ENCODE data around the gene NSF. TPM values are rescaled to one million over a fixed set of nuclear protein-coding genes. Genes with fewer than 3 reads are reported as not detected.
"Not testable (repeated sequence)": the region's sequence is repeated elsewhere in the genome, so short reads cannot be mapped to it uniquely, and the experiment has no call there.

NSF gene
- total RNA-seq, 4 donors from 2014 or later: 24.5 to 80.0 (median 44.6) TPM

DNA sequence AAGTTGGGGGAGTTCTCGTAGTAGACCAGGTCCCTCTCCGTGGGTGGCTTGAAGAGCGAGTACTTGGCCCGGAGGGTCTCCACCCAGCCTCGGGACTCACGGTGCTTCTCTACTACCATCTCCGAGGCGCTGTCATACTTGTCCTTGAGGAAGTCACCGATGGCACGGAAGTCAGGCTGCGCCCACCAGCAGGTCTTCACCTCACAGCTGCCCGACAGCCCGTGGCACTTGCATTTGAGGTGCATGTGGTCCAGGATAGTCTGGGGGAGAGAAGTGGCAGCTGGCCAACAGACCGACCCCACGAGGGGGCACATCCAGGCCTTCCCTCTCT is 178.0 kb downstream of the NSF start:
- H3K4me3 ChIP-seq: no peak overlapping the region
- no peaks in the 10 kb centered on the region for H3K36me3 ChIP-seq
- peaks cover 0 to 21% (median 13%) of the 10 kb centered on the region in 4 donors for H3K4me1 ChIP-seq
- peaks cover 0 to 6% of the 10 kb centered on the region in 2 donors for H3K27me3 ChIP-seq
- DNase-seq: peak in 1 of 3 donors; percentile 36
- no peaks in the 10 kb centered on the region for H3K9me3 ChIP-seq
- H3K27ac ChIP-seq: no peak overlapping the region
- no peak for TF ChIP-seq POLR2A (IDR thresholded peaks at IDR 0.05)
- TF ChIP-seq, protein P1, sequence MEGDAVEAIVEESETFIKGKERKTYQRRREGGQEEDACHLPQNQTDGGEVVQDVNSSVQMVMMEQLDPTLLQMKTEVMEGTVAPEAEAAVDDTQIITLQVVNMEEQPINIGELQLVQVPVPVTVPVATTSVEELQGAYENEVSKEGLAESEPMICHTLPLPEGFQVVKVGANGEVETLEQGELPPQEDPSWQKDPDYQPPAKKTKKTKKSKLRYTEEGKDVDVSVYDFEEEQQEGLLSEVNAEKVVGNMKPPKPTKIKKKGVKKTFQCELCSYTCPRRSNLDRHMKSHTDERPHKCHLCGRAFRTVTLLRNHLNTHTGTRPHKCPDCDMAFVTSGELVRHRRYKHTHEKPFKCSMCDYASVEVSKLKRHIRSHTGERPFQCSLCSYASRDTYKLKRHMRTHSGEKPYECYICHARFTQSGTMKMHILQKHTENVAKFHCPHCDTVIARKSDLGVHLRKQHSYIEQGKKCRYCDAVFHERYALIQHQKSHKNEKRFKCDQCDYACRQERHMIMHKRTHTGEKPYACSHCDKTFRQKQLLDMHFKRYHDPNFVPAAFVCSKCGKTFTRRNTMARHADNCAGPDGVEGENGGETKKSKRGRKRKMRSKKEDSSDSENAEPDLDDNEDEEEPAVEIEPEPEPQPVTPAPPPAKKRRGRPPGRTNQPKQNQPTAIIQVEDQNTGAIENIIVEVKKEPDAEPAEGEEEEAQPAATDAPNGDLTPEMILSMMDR (IDR thresholded peaks at IDR 0.05): no peak

DNA sequence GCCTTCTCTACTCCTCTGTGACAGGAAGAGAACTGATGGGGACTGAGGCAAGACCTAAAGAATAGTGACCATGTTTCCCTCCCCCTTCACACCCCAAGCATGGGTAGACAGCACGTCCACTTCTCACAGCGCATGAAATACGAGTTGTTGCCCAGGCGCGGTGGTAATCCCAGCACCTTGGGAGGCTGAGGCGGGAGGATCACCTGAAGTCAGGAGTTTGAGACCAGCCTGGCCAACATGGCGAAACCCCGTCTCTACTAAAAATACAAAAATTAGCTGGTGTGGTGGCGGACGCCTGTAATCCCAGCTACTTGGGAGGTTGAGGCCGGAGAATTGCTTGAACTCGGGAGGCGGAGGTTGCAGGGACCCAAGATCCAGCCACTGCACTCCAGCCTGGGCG is 178.4 kb downstream of the NSF start:
- peak in 1 of 3 donors; percentile 18 for DNase-seq
- not testable (repeated sequence) for H3K4me3 ChIP-seq, H3K27ac ChIP-seq, H3K9me3 ChIP-seq, H3K27me3 ChIP-seq, H3K36me3 ChIP-seq
- peaks cover 0 to 21% (median 13%) of the 10 kb centered on the region in 4 donors for H3K4me1 ChIP-seq

DNA sequence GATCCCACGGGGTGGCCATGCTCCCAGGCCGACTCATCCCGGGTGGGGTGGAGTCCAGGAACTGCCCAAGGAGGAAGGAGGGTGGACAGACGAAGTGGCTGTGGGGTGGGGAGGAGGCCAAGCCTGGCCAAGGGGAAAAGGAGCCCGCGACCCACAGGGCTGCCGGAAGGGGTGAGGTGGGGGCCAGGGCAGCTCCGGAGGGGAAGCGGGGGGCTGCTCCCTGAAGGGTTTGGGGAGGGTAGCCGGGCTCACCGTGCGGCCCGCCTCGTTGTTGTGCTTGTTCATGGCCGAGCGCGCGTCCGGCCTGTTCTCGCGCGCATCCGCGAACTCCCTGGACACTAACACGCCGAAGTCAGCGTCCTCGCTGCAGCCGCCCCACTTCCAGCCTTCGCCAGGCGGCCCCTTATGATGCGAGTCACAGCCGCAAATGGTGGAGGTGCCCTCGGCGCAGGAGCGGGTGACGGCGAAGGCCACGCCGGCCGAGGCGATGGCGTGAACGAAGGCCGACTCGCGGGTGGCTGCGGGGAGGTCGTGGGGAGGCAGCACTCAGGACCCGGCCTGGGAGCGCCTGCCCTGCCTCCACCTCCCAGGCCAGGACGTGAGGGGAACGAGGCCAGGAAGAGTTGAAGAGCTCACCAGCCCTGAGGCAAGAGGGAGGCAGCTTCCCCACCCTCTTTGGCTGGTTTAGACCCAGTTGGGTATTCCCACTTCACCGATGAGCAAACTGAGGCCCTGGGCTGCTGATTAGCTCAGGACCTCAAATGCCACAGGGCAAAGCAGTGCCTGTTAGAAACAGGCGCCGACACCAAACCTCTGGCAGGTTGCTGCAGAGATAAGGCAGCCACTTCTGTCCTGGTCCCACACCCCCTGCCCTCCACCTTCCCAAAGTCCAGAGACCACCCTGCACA is 179.3 kb downstream of the NSF start:
- H3K4me3 ChIP-seq: peak overlapping the region; percentile 5 to 39 (median 22)
- DNase-seq: peak in 2 of 3 donors; percentile 46 to 50
- TF ChIP-seq, protein P1 (IDR thresholded peaks at IDR 0.05): no peak
- no peak for TF ChIP-seq POLR2A (IDR thresholded peaks at IDR 0.05)
- H3K36me3 ChIP-seq: no peaks in the 10 kb centered on the region
- H3K27me3 ChIP-seq: peaks cover 0 to 6% of the 10 kb centered on the region in 2 donors
- no peaks in the 10 kb centered on the region for H3K9me3 ChIP-seq
- no peak overlapping the region for H3K27ac ChIP-seq
- H3K4me1 ChIP-seq: peaks cover 0 to 21% (median 13%) of the 10 kb centered on the region in 4 donors

DNA sequence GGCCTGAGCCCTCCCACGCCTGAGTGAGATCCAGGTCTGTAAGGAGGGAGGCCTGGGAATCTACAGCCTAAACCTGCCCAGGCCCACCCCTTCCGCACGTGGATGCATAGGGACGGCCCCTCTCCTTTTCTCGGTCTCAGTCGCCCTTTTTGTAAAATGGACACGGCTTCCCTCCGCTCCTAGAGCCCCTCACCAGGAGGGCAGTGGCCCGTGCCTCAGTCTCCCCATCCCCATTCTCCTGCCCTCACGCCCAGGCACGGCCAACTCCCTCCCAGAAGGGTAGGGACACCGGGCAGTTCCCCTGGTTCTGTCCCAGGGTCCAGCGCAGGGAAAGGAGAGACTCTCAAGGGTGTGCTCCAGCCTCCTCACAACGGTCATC is 180.0 kb downstream of the NSF start:
- H3K9me3 ChIP-seq: no peaks in the 10 kb centered on the region
- peak overlapping the region in 1 of 4 donors; percentile 87 for H3K27ac ChIP-seq
- H3K4me3 ChIP-seq: peak overlapping the region in 3 of 4 donors; percentile 57 to 68 (median 63)

DNA sequence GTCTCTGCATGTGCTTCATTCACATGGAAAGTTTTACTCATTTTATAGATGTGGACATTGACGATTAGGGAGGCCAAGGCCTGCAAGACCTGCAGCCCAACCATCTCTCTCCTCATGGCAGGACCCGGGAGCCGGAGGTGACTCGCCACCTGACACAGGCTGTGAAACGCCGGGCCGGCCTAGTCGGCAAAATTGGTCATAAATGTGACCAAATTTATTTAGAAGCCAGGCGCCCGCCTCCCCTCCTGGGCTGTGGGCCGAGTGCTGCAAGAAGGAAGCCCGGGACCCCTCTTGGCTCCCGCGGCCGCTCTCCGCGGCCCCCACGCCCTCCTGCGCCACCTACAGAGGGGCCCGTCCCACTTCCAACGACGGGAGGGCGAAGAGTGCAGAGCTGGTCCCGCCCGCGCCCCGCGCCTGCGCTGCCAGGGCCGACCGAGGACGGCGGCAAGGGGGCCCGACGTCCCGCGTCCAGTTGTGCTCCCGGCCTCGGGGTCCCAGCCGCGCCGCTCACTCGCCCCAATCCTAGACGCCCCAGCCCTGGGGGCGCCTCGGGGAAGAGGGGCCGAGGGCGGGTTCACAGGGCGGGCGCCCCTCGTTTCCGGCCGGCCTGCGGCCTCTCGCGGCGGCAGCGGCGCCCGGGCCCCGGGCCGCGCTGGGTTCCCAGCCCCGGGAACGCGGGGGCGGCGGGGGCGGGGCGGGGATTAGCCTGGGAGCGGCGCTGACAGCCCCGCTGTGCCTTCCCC is 180.5 kb downstream of the NSF start:
- peak overlapping the region; percentile 38 to 68 (median 60) for H3K4me3 ChIP-seq

More for the DNA sequence above, 180.0 kb downstream of the NSF start:
- DNase-seq: peak in 1 of 3 donors; percentile 46
- TF ChIP-seq POLR2A (IDR thresholded peaks at IDR 0.05): no peak
- TF ChIP-seq, protein P1 (IDR thresholded peaks at IDR 0.05): no peak
- H3K4me1 ChIP-seq: peaks cover 0 to 21% (median 13%) of the 10 kb centered on the region in 4 donors
- H3K27me3 ChIP-seq: peaks cover 0 to 6% of the 10 kb centered on the region in 2 donors
- H3K36me3 ChIP-seq: no peaks in the 10 kb centered on the region

More for the DNA sequence above, 180.5 kb downstream of the NSF start:
- Histone ChIP-seq H3K4me1 (peaks cover 0 to 21% (median 13%) of the 10 kb centered on the region in 4 donors), H3K27ac (peak overlapping the region; percentile 62 to 87 (median 64)), H3K36me3 (no peaks in the 10 kb centered on the region), H3K27me3 (peaks cover 0 to 6% of the 10 kb centered on the region in 2 donors), H3K9me3 (no peaks in the 10 kb centered on the region)
- peak in 2 of 3 donors; percentile 67 to 72 for DNase-seq
- peak; percentile 25 to 33 for TF ChIP-seq POLR2A (IDR thresholded peaks at IDR 0.05)
- TF ChIP-seq, protein P1 (IDR thresholded peaks at IDR 0.05): peak in 1 of 6 experiments; percentile 27

Data from Peyer's patch (tissue), 4 donors.